Upper lobe of right lung (tissue), 1 donor: ENCODE measurements around the gene TSTD1. TPM values are rescaled to one million over a fixed set of nuclear protein-coding genes. Genes with fewer than 3 reads are reported as not detected.
"Not testable (repeated sequence)": the region's sequence is repeated elsewhere in the genome, so short reads cannot be mapped to it uniquely, and the experiment has no call there.

ENCODE experiments used
- ATAC-seq: fragments of 200-7000 bp; cut with Tn5 transposase; one replicate; pipeline ENCODE4 v1.9.1; 2020; ENCODE audit warnings: mild to moderate bottlenecking, moderate library complexity
- DNase-seq: peaks from one replicate; pipeline ENCODE4 v3.0.0-alpha.2; 2020
- H3K27ac ChIP-seq: fragments of 200-600 bp; one replicate; pipeline ENCODE4 v1.8.0; 2022
- H3K27me3 ChIP-seq: fragments of 200-600 bp; one replicate; pipeline ENCODE4 v1.8.0; 2022; ENCODE audit warnings: mild to moderate bottlenecking
- H3K36me3 ChIP-seq: fragments of 200-600 bp; one replicate; pipeline ENCODE4 v1.8.0; 2022
- H3K4me1 ChIP-seq: fragments of 200-600 bp; one replicate; pipeline ENCODE4 v1.8.0; 2022
- H3K4me3 ChIP-seq: fragments of 200-600 bp; one replicate; pipeline ENCODE4 v1.8.0; 2022; ENCODE audit warnings: mild to moderate bottlenecking
- H3K9me3 ChIP-seq: fragments of 200-600 bp; one replicate; pipeline ENCODE4 v1.8.0; 2022
- intact Hi-C: fragments of 100-400 bp; cut with DNase I; formaldehyde crosslinking; loops from one replicate; pipeline ENCODE4 v1.11.0; 2022
- total RNA-seq: library from RNA; stranded (reverse); fragmentation: NEBNext Ultra II Directional; extraction: Animal tissue kit (Norgen Biotek cat#: 25700); gene quantifications from one replicate; pipeline ENCODE4 v1.2.1, GENCODE V29; 2021
- TF ChIP-seq, protein P1 (sequence below): fragments of 200-600 bp; IDR thresholded peaks from one replicate; pipeline ENCODE4 v1.8.0; 2022; ENCODE audit warnings: antibody characterized with exemption
- donor health status: DM: no; HTN: yes; CAD: no; lungs with severe emphysema.

The TSTD1 gene
- total RNA-seq, 1 donor from 2014 or later, result 50.6 TPM

DNA sequence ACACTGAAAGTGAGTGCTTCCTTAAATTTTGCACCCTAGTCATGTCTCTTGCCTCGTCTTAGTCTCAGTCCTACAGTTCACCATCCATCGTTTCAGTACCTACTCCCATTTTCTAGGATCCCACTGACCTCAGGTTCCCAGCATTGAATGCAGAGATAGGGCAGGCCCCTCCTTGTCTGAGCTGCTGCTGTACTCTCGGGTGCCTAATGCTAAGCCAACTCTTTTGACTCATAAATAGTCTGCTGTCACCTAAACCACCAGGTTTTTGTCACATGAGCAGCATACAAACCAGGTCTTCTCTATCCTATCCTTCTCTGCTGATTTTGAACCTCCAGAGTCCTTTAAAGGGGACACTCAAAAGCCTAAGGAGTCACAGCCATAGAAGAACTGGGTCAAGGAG, 27.9 kb upstream of the TSTD1 start:
- Histone ChIP-seq H3K27ac (no peak overlapping the region), H3K27me3 (no peaks in the 10 kb centered on the region), H3K36me3 (no peaks in the 10 kb centered on the region), H3K9me3 (no peaks in the 10 kb centered on the region), H3K4me3 (no peak overlapping the region), H3K4me1 (no peaks in the 10 kb centered on the region)
- TF ChIP-seq, protein P1, sequence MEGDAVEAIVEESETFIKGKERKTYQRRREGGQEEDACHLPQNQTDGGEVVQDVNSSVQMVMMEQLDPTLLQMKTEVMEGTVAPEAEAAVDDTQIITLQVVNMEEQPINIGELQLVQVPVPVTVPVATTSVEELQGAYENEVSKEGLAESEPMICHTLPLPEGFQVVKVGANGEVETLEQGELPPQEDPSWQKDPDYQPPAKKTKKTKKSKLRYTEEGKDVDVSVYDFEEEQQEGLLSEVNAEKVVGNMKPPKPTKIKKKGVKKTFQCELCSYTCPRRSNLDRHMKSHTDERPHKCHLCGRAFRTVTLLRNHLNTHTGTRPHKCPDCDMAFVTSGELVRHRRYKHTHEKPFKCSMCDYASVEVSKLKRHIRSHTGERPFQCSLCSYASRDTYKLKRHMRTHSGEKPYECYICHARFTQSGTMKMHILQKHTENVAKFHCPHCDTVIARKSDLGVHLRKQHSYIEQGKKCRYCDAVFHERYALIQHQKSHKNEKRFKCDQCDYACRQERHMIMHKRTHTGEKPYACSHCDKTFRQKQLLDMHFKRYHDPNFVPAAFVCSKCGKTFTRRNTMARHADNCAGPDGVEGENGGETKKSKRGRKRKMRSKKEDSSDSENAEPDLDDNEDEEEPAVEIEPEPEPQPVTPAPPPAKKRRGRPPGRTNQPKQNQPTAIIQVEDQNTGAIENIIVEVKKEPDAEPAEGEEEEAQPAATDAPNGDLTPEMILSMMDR, result no peak
- DNase-seq (no peak), ATAC-seq (no peak)
- intact Hi-C loops, result no loop called here

DNA sequence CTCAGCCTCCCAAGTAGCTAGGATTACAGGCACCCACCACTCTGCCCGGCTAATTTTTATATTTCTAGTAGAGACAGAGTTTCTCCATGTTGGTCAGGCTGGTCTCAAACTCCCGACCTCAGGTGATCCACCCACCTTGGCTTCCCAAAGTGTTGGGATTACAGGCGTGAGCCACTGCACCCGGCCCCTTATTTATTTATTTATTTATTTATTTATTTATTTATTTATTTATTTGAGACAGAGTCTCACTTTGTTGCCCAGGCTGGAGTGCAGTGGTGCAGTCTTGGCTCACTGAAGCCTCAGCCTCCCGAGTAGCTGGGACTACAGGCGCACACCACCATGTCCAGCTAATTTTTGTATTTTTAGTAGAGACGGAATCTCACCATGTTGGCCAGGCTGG, 26.9 kb upstream of the TSTD1 start:
- intact Hi-C loops, H3K4me3 ChIP-seq, H3K9me3 ChIP-seq, H3K36me3 ChIP-seq, H3K27ac ChIP-seq, DNase-seq, H3K4me1 ChIP-seq, H3K27me3 ChIP-seq, ATAC-seq: not testable (repeated sequence)

DNA sequence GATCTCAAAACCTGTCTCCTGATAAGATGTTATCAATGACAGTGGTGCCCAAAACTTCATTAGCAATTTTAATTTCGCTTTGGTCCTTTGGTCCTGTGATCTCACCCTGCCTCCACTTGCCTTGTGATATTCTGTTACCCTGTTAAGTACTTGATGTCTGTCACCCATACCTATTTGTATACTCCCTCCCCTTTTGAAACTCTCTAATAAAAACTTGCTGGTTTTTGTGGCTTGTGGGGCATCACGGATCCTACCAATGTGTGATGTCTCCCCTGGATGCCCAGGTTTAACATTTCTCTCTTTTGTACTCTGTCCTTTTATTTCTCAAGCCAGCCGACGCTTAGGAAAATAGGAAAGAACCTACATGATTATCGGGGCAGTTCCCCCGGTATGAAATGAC, 25.2 kb upstream of the TSTD1 start:
- H3K9me3 ChIP-seq, ATAC-seq, H3K27ac ChIP-seq, H3K27me3 ChIP-seq, H3K4me3 ChIP-seq, H3K4me1 ChIP-seq, DNase-seq, H3K36me3 ChIP-seq, intact Hi-C loops: not testable (repeated sequence)

DNA sequence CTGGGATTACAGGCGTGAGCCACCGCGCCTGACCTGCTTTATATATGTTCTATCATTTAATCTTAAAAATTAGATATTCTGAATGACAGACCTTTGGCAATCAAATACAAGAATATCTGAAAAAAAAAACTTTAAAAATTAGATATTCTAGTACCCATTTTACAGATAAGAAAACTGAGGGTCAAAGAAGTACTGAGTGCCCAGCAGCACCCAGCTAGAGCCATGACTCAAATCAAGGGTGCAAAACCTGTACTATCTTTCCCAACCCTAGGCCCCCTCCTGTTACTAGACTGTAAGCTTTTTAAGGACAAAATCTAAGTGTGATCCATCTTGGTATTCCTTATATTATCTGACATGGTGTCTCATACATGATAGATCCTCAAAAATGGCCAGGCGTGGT, 22.7 kb upstream of the TSTD1 start:
- ATAC-seq, result no peak
- Histone ChIP-seq H3K9me3 (no peaks in the 10 kb centered on the region), H3K4me3 (no peak overlapping the region), H3K4me1 (no peaks in the 10 kb centered on the region), H3K27ac (no peak overlapping the region), H3K36me3 (no peaks in the 10 kb centered on the region), H3K27me3 (no peaks in the 10 kb centered on the region)
- DNase-seq, result no peak
- TF ChIP-seq, protein P1, result no peak
- intact Hi-C loops, result no loop called here

DNA sequence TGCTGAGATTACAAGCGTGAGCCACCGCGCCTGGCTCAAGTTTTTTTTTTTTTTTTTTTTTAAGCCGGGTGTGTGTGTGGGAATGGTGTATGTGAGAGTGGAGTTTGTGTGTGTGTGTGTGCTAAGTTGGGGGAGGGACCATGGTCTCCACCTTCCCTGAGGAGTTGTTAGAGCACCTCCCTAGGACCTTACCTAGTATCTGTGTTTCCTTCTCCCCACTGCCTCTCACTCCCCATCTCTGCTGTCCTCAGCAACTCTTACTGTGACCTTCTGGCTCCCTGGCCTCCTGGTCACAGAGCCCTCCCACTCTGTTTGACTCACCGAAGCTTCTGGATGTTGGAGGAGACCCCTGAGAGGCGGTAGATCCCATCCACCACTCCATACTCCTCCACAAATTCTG, 20.5 kb upstream of the TSTD1 start:
- Histone ChIP-seq H3K4me3 (no peak overlapping the region), H3K36me3 (peaks cover 4% of the 10 kb centered on the region), H3K27ac (no peak overlapping the region), H3K9me3 (no peaks in the 10 kb centered on the region), H3K4me1 (no peaks in the 10 kb centered on the region), H3K27me3 (no peaks in the 10 kb centered on the region)
- DNase-seq (no peak), ATAC-seq (no peak)
- TF ChIP-seq, protein P1, result no peak
- intact Hi-C loops, result no loop called here

DNA sequence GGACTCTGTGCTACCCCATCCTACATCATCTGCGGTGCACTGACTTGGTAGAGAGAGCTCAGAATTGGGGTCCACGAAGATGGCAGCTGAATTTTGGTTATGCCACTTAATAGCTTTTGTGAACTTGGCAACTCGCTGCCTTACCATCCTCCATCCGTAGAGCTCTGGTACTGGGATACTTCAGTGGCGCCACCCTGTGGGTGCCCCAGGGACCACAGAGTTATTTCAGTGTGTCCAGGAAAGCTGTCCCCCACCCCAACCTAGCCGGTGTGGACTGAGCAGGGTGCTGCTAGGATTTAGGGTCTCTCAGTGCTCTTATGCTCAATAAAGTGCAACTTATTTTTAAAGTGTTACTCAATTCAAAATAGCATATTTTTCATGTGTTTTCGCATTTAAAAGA, 16.0 kb upstream of the TSTD1 start:
- intact Hi-C loops, result no loop called here
- no peaks in the 10 kb centered on the region for H3K27me3 ChIP-seq
- TF ChIP-seq, protein P1, result peak; percentile 25
- H3K4me1 ChIP-seq, result no peaks in the 10 kb centered on the region
- peak; percentile 47 for ATAC-seq
- no peak for DNase-seq
- no peaks in the 10 kb centered on the region for H3K9me3 ChIP-seq
- H3K27ac ChIP-seq, result no peak overlapping the region
- no peak overlapping the region for H3K4me3 ChIP-seq
- peaks cover 4% of the 10 kb centered on the region for H3K36me3 ChIP-seq

DNA sequence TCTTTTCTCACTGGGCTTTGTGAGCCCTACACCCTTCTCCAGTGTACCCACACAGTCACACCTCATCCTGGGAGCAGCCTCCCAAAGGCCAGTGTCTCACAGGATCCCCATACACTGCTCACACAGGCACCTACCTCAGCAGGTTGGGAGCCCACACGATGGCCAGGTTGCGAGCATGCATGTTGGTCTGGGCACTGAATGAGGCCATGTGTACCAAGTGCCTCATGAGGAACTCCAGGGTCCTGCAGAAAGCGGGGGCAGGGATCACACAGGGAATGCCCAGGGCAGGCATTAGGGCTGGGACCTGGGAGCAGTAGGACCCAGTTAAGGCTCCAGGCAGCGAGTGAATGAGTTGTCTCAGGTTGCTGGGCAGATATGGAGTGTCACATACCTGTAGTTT, 15.5 kb upstream of the TSTD1 start:
- Histone ChIP-seq H3K36me3 (peaks cover 5% of the 10 kb centered on the region), H3K27ac (no peak overlapping the region), H3K9me3 (no peaks in the 10 kb centered on the region), H3K4me1 (no peaks in the 10 kb centered on the region), H3K27me3 (no peaks in the 10 kb centered on the region), H3K4me3 (no peak overlapping the region)
- ATAC-seq (no peak), DNase-seq (no peak)
- intact Hi-C loops, result no loop called here
- TF ChIP-seq, protein P1, result no peak
